GM21619 (cell line): ENCODE measurements around the gene GRM7.

Experiments
- ATAC-seq: cut with Tn5 transposase; IDR thresholded peaks from one replicate; pipeline ENCODE4 v1.9.1; 2021; ENCODE audit not compliant: unreplicated experiment

Gene GRM7

GRCh38 chr3:6965881-6966280 lies 105.0 kb downstream of the GRM7 start:
- ATAC-seq = no peak

GRCh38 chr3:6971933-6972332 lies 111.0 kb downstream of the GRM7 start:
- ATAC-seq = no peak

GRCh38 chr3:6985848-6986247 lies 124.9 kb downstream of the GRM7 start:
- no peak for ATAC-seq

- ATAC-seq = no peak
These were observed 128.8 kb downstream of the GRM7 start for GRCh38 chr3:6989608-6990291.

GRCh38 chr3:6994081-6994668 lies 133.3 kb downstream of the GRM7 start:
- ATAC-seq = no peak

- no peak for ATAC-seq
These were observed 139.6 kb downstream of the GRM7 start for GRCh38 chr3:7000501-7000900.

- ATAC-seq = no peak
These were observed 140.5 kb downstream of the GRM7 start for GRCh38 chr3:7001370-7001769.

GRCh38 chr3:7015683-7016440 lies 154.9 kb downstream of the GRM7 start:
- no peak for ATAC-seq

GRCh38 chr3:7025581-7026300 lies 164.8 kb downstream of the GRM7 start:
- ATAC-seq = no peak

- ATAC-seq = no peak
These were observed 168.6 kb downstream of the GRM7 start for GRCh38 chr3:7029562-7029961.

- no peak for ATAC-seq
These were observed 177.5 kb downstream of the GRM7 start for GRCh38 chr3:7038394-7038793.

GRCh38 chr3:7062714-7063113 lies 201.8 kb downstream of the GRM7 start:
- no peak for ATAC-seq

GRCh38 chr3:7070461-7070860 lies 209.5 kb downstream of the GRM7 start:
- no peak for ATAC-seq

GRCh38 chr3:7074217-7074616 lies 213.3 kb downstream of the GRM7 start:
- ATAC-seq = no peak

GRCh38 chr3:7075117-7075516 lies 214.2 kb downstream of the GRM7 start:
- no peak for ATAC-seq

GRCh38 chr3:7075901-7076300 lies 215.0 kb downstream of the GRM7 start:
- no peak for ATAC-seq

- ATAC-seq = no peak
These were observed 221.3 kb downstream of the GRM7 start for GRCh38 chr3:7082244-7082643.

GRCh38 chr3:7086417-7086816 lies 225.5 kb downstream of the GRM7 start:
- ATAC-seq = no peak

- no peak for ATAC-seq
These were observed 234.2 kb downstream of the GRM7 start for GRCh38 chr3:7095116-7095515.

- no peak for ATAC-seq
These were observed 239.2 kb downstream of the GRM7 start for GRCh38 chr3:7100136-7100535.

- ATAC-seq = no peak
These were observed 245.7 kb downstream of the GRM7 start for GRCh38 chr3:7106635-7107034.
